Measurements from ENCODE around the gene ZNF608.

- no peak for TF ChIP-seq CTCF (IDR thresholded peaks at IDR 0.05 in 2 of 3, conservative IDR thresholded peaks at IDR 0.05 in 1 of 3; ENCODE audit: borderline replicate concordance in 1 of 3, insufficient read depth in 1 of 3, low read depth in 2 of 3, low read length in 2 of 3)
- TF ChIP-seq SRF (IDR thresholded peaks at IDR 0.05; ENCODE audit: low read depth), result no peak
Observed at GRCh38 chr5:124706051-124706450, 40.4 kb downstream of the ZNF608 start.

Measured in HCT116 (cell line).